ENCODE data around the gene NPDC1.

The NPDC1 gene

DNA sequence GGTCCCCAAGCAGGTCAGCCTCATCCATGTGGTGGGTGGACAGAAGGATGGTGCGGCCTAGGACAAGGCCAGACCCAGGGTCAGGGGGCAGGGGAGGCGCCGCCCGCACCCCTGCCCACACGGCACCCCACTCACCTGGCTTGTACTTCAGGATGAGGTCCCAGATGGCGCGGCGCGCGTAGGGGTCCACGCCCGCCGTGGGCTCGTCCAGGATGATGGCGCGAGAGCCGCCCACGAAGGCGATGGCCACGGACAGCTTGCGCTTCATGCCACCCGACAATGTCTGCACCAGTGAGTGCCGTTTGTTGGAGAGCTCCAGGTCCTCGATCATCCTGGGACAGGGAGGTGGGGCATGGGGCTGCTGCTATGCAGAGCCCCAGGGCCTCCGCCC lies 30.4 kb downstream of the NPDC1 start:
- TF ChIP-seq ZFP3 (CRISPR knock-in tag; IDR thresholded peaks at IDR 0.05) (no peak), TCF4 (CRISPR knock-in tag; IDR thresholded peaks at IDR 0.05; ENCODE audit: borderline replicate concordance) (no peak), ISL1 (CRISPR knock-in tag; IDR thresholded peaks at IDR 0.05) (no peak), ESRRG (CRISPR knock-in tag; IDR thresholded peaks at IDR 0.05) (no peak), ZNF8 (CRISPR knock-in tag; IDR thresholded peaks at IDR 0.05) (no peak), RARB (CRISPR knock-in tag; IDR thresholded peaks at IDR 0.05) (no peak)
- ATAC-seq: no peak

GRCh38 chr9:137014776-137015539 lies 31.0 kb downstream of the NPDC1 start:
- ATAC-seq: no peak
- no peak for TF ChIP-seq GLIS3 (CRISPR knock-in tag; IDR thresholded peaks at IDR 0.05)
- TF ChIP-seq ESRRG (CRISPR knock-in tag; IDR thresholded peaks at IDR 0.05): no peak
- no peak for TF ChIP-seq RARB (CRISPR knock-in tag; IDR thresholded peaks at IDR 0.05)
- TF ChIP-seq ZNF565 (CRISPR knock-in tag; conservative IDR thresholded peaks at IDR 0.05; ENCODE audit: low read depth): no peak
- no peak for TF ChIP-seq PATZ1 (CRISPR knock-in tag; IDR thresholded peaks at IDR 0.05; ENCODE audit: borderline replicate concordance)
- TF ChIP-seq TCF4 (CRISPR knock-in tag; IDR thresholded peaks at IDR 0.05; ENCODE audit: borderline replicate concordance): no peak
- TF ChIP-seq TOX (CRISPR knock-in tag; IDR thresholded peaks at IDR 0.05; ENCODE audit: borderline replicate concordance): no peak
- TF ChIP-seq SNAI2 (CRISPR knock-in tag; IDR thresholded peaks at IDR 0.05): no peak
- TF ChIP-seq CSRNP3 (CRISPR knock-in tag; IDR thresholded peaks at IDR 0.05): no peak

- TF ChIP-seq PPARA (CRISPR knock-in tag; IDR thresholded peaks at IDR 0.05; ENCODE audit: borderline replicate concordance) (no peak), ZNF8 (CRISPR knock-in tag; IDR thresholded peaks at IDR 0.05) (no peak), RARB (CRISPR knock-in tag; IDR thresholded peaks at IDR 0.05) (no peak), TOX (CRISPR knock-in tag; IDR thresholded peaks at IDR 0.05; ENCODE audit: borderline replicate concordance) (no peak), ISL1 (CRISPR knock-in tag; IDR thresholded peaks at IDR 0.05) (no peak), CREB5 (CRISPR knock-in tag; IDR thresholded peaks at IDR 0.05; ENCODE audit: low read depth) (no peak), PATZ1 (CRISPR knock-in tag; IDR thresholded peaks at IDR 0.05; ENCODE audit: borderline replicate concordance) (no peak), ZNF70 (CRISPR knock-in tag; IDR thresholded peaks at IDR 0.05) (no peak), SNAI2 (CRISPR knock-in tag; IDR thresholded peaks at IDR 0.05) (no peak), ZNF565 (CRISPR knock-in tag; conservative IDR thresholded peaks at IDR 0.05; ENCODE audit: low read depth) (no peak), ZC3H10 (CRISPR knock-in tag; IDR thresholded peaks at IDR 0.05) (no peak), ZFP30 (CRISPR knock-in tag; IDR thresholded peaks at IDR 0.05) (no peak)
- ATAC-seq: no peak
These were observed 31.8 kb downstream of the NPDC1 start for GRCh38 chr9:137014166-137014565.

DNA sequence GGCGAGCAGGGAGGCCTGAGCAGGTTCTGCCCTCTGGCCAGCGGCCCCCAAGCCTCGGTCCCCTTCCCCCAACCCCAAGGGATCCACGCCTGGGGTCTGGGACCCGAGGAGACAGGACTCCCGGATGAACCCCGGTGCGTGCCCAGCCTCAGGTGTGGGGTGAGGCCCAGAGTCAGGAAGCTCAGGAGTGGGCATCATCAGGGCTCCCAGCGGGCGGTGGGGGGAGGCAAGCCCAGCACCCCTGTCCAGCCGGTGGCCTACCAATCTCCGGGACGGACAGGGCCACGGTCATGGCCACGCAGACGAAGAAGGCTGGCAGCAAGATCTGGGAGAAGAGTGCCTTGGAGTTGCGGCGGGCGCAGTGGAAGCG lies 32.4 kb downstream of the NPDC1 start:
- ATAC-seq: no peak
- TF ChIP-seq SNAI2 (CRISPR knock-in tag; IDR thresholded peaks at IDR 0.05) (no peak), ARNTL (CRISPR knock-in tag; IDR thresholded peaks at IDR 0.05; ENCODE audit: borderline replicate concordance, low read depth) (no peak), ZFP30 (CRISPR knock-in tag; IDR thresholded peaks at IDR 0.05) (no peak), CSRNP3 (CRISPR knock-in tag; IDR thresholded peaks at IDR 0.05) (no peak), PATZ1 (CRISPR knock-in tag; IDR thresholded peaks at IDR 0.05; ENCODE audit: borderline replicate concordance) (no peak), OSR1 (CRISPR knock-in tag; IDR thresholded peaks at IDR 0.05) (no peak), TCF4 (CRISPR knock-in tag; IDR thresholded peaks at IDR 0.05; ENCODE audit: borderline replicate concordance) (no peak)
- TF ChIP-seq, protein P1, sequence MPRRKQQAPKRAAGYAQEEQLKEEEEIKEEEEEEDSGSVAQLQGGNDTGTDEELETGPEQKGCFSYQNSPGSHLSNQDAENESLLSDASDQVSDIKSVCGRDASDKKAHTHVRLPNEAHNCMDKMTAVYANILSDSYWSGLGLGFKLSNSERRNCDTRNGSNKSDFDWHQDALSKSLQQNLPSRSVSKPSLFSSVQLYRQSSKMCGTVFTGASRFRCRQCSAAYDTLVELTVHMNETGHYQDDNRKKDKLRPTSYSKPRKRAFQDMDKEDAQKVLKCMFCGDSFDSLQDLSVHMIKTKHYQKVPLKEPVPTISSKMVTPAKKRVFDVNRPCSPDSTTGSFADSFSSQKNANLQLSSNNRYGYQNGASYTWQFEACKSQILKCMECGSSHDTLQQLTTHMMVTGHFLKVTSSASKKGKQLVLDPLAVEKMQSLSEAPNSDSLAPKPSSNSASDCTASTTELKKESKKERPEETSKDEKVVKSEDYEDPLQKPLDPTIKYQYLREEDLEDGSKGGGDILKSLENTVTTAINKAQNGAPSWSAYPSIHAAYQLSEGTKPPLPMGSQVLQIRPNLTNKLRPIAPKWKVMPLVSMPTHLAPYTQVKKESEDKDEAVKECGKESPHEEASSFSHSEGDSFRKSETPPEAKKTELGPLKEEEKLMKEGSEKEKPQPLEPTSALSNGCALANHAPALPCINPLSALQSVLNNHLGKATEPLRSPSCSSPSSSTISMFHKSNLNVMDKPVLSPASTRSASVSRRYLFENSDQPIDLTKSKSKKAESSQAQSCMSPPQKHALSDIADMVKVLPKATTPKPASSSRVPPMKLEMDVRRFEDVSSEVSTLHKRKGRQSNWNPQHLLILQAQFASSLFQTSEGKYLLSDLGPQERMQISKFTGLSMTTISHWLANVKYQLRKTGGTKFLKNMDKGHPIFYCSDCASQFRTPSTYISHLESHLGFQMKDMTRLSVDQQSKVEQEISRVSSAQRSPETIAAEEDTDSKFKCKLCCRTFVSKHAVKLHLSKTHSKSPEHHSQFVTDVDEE (CRISPR knock-in tag; IDR thresholded peaks at IDR 0.05): no peak

Measured in SK-N-SH treated with all-trans-retinoic acid at 6 μM for 48 hours (cell line).